HG03378 (cell line): ENCODE data around the gene COL9A1.
A peak's percentile ranks its signal among the peaks of the same experiment; 100 is the strongest.

Experiments used
- ATAC-seq: cut with Tn5 transposase; IDR thresholded peaks from one replicate; pipeline ENCODE4 v1.9.1; 2021; ENCODE audit warnings: mild to moderate bottlenecking, moderate library complexity; ENCODE audit not compliant: unreplicated experiment

The COL9A1 gene

DNA sequence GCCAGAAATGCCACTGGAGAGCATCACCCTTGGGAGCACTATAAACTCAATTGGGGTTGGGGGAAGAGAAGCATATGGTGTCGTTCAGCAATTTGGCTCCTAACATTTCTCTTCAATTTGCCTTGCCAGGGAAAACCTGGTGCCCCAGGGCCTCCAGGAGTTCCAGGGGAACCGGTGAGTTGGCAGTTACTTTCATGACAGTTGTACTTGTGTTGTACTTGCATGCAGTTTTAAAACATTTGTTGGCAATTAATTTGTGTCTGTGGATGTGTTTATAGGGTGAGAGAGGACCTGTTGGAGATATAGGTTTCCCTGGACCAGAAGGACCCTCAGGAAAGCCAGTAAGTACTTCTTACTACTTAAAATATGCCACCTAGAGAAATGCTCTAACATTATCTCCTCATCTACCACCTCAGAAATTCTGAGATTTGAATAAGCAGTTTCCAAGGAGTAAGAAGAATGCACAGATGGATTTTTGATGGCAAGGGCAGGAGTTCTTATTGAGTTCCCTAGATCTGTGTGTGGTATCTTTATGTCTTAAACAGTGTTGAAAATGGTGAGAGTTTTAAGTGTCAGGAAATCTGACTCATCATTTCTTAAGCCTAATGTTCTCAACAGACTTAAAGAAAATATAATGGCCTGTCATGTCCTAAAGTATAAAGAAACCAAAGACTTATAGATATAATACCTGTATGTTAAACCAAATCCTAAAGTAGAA lies 122.5 kb downstream of the COL9A1 start:
- peak; percentile 15 for ATAC-seq

DNA sequence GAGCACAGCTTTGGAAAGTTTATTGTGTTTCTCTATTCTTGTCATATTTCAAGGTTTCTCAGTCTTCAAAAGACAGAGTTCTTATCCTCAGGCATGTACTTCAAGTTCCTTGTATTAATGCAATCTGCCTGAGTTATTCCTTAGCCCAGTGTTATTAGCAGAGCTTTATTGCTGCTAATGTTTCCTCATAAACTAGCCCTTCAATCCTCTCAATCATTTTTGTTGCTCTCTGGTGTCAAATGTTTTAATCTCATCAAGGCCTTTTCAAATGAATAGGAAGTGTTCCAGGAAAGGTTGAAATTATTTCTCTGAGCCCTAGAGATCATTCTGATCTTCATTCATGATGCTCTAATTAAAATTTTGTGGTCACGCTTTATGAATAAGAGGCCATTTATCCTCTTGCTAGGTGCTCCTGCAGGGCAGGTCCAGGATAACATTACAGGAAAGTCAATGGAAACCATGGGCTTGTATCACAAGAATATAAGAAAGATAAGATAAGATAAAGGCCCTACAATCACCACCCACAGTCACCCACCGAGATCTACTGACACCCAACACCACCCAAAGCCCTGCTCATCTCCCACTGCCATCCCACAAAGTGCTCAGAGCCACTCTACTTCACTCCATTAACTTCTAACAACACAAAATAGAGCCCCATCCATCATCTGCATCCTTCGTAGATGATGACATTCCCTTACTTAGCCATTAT lies 125.9 kb downstream of the COL9A1 start:
- no peak for ATAC-seq

DNA sequence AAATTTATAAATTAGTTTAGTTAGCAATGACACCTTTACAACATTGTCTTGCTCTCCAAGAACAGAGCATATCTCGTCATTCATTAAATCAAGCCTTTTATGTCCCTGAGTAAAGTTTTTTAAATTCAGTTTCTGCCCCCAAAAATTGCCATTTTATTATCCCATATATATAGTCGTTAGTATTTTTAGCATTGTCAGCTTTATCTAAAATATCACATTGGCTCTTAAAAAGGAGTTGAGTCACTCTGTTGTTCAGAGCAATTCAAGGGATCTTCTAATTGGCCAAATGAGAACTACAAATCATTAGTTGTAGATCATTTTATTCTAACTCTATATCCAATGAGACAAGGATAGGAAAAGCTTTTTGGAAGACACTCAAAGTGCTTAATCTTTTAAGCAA lies 127.1 kb downstream of the COL9A1 start:
- ATAC-seq: no peak

DNA sequence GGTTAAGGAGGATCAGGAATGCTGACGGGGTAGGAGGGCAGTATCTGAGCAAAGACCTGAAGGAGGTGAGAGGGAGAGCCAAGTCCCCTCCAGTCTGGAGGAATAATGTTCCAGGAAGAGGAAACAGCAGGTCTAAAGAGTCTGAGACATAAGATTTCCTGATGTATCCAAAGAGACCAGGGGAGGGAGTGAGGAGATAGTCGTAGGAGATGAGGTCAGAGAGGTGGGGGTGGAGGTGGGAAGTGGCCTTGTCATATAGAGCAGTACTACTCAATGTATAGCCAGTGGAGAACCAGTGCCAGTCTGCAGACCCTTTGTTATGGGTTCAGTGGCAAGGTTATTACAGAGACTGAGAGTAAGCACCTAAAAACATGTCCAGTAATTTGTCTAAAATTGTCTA lies 130.6 kb downstream of the COL9A1 start:
- no peak for ATAC-seq

DNA sequence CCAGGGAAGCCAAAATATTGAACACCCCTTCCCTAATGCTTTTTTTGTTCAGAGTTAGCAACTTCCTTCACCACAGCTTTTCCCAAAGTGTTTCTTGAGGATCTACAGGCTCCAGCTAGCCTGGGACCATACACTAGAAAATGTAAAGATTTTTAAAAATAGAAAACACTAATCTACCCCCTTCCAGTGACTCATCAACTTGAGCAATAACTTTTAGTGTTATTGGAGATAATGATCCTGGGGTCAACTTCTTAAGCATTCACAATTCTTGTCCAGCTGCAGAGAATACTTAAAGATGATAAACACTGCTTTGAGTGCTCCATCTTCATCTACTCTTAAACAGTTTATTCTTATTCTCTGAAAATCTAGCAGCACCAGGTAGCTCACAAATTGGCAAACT lies 131.6 kb downstream of the COL9A1 start:
- ATAC-seq: no peak

DNA sequence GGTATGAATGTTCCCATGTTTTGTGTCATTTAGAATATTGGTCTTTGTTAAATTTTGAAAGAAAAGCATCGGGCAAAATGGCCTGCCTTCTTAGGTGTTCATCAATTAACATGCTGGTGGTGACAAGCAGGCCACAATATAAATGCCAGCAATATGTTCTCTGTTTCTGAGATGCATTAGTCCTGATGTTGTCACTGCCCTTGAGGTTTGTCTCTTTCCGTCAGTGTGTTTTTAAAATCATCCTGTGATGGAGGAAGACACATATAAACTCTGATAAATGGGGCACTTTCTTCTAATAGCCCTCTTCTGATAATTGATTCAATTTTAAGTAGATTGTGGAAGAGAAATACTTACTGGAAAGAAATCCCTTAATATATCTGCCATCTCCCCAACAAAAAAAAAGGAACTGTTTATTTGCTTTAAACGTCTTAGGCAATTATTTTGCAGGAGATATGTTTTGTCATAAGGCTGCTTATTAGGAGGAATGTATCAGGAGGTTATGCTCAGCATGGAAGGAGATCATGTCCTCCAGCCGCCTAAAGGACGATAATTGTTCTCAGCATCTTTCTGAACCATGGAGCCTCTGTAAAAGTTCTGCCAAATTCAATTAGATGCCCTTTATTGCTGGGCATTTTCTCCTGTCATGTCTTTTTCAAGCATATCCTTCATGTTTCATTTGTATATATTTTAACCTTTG lies 134.1 kb downstream of the COL9A1 start:
- ATAC-seq: no peak
